Caki2 (cell line): ENCODE measurements around the gene ANKRD33B. TPM values are rescaled to one million over a fixed set of nuclear protein-coding genes. Genes with fewer than 3 reads are reported as not detected.

Source experiments
- DNase-seq: peaks from one replicate; pipeline ENCODE4 v3.0.0-alpha.2; 2015; ENCODE audit warnings: low read depth
- in situ Hi-C: cut with HindIII; loops from 2 replicates; pipeline ENCODE4 v1.10.0; 2016; ENCODE audit warnings: low sequenced_read_pairs, low pct_unique_long_range_greater_than_20kb, mixed read lengths
- total RNA-seq: library from RNA; depleted of rRNA; stranded (reverse); fragments of >200 nt; shearing (Covaris generic); gene quantifications from 2 replicates; pipeline ENCODE4 v1.2.3, GENCODE V29; 2014; ENCODE audit warnings: low replicate concordance

The ANKRD33B gene
- total RNA-seq, 1 experiment from 2014 or later = 9.3 TPM

DNA sequence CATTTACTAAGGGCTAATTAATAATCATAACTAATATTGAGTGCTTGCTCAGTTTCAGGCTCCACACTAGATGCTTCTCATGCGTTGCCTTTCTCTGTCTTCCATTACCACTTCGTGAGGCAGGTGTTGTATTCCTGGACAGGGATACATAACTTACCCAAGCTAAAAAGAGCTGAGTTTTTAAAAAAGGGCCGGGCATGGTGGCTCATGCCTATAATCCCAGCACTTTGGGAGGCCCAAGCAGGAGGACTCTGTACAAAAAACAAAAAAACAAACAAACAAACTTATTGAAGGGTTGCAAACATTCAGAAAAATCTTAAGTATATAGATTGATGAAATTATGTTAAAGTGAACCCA, 12.1 kb upstream of the ANKRD33B start:
- DNase-seq = no peak
- in situ Hi-C loops = no loop called here

DNA sequence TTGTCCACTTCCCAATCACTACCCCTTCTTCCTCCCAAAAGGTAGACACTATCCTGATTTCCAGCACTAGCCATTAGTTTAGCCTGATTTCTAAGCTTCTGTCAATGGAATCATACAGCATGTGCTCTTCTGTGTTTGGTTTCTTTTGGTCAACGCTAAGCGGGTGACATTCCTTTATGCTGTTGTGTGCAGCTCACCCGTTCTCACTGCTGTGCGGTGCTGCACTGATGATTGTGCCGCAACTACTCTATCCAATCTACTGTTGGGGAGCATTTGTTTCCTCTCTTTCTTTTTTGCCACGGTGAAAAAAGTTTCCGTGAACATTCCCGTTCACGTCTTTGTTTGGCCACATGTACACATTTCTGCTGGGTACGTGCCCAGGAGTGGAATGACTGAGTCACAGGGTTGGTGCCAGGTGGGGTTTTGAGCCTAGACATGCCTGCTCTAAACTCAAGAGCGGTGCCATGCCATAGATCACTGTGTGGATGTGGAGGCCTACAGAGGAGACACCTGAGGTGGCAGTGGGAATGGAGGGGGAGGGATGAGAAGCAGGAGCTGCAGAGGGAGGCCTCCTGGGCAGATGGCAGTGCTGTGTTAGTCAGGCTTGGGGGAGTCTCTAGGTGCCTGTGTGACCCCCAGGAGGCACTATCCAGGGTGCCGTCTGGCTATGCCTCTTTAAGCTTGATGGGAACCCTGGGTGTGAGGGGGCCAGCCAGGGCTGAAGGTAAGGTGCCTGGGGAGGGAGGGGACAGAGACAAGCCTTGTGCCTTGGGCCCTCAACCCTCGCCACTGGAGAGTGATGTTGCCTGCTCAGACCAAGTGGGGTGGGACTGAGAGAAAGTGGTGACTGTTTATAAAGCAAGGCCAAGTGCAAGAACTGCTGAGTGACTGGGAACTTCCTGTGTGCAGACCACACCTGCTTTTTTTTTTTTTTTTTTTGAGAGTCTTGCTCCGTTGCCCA, 11.4 kb upstream of the ANKRD33B start:
- peak; percentile 39 for DNase-seq
- in situ Hi-C loops = no loop called here

DNA sequence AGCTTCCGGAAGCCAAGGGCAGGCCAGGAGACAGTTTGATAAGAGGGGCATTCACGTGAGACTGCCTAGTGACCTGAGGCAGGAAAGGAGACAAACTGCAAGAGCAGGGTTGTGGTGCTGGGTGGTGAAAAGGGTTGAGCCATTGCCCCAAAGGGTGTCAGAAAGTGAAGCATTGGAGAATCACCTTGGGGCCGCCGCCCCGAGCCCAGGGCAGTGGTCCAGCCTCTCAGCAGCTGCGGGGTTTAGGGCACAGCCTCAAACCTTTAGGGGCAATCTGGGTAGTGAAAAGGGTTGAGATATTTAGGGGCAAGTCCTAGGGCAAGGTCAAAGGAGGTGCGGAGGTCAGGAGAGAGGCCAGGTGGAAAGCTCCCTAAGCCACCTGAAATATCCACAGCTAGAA, 10.4 kb upstream of the ANKRD33B start:
- no peak for DNase-seq
- in situ Hi-C loops = no loop called here

DNA sequence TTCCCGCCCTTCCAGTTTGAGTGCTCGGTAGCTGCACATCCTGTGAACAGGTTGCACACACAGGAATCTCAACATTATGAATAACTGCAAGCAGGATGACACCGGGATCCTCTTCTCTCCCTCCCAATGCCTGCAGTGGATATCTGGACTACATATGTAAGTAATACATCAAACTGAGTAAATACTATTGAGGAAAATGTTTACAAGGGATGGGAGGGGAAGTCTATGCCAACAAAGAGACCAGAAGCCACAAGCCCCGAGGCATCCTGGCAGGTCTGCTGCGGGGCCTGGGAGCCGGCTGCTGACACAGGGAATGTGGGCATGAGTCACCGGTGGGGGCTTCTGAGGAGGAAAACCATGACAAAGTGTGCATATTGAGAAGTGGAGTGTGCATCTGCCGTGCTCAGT, 8.6 kb upstream of the ANKRD33B start:
- peak; percentile 82 for DNase-seq
- in situ Hi-C loops = no loop called here

DNA sequence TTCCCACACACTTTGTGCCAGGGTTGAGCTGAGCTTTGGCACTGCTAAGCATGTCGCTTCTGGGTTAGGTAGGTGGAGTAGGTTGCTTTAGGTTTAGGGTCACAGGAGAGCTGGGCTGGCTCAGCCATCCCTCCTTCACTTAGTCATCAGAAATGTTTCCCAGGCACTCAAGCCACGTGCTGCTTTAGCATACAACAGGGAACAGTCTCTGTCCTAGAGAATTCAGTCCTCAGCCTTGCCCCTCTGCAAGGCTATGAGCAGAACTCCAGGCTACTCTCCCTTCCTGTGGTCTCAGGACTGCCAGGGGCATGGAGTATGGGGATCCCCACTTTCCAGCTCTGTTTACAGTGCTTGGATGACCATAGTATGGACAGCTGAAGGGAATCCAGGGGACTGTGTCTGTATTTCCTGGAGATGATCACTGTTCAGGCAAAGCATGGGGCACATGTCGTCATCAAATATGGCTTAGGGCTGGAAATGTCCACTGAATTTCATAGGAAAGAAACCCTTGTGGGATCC, 7.5 kb upstream of the ANKRD33B start:
- peak; percentile 78 for DNase-seq

DNA sequence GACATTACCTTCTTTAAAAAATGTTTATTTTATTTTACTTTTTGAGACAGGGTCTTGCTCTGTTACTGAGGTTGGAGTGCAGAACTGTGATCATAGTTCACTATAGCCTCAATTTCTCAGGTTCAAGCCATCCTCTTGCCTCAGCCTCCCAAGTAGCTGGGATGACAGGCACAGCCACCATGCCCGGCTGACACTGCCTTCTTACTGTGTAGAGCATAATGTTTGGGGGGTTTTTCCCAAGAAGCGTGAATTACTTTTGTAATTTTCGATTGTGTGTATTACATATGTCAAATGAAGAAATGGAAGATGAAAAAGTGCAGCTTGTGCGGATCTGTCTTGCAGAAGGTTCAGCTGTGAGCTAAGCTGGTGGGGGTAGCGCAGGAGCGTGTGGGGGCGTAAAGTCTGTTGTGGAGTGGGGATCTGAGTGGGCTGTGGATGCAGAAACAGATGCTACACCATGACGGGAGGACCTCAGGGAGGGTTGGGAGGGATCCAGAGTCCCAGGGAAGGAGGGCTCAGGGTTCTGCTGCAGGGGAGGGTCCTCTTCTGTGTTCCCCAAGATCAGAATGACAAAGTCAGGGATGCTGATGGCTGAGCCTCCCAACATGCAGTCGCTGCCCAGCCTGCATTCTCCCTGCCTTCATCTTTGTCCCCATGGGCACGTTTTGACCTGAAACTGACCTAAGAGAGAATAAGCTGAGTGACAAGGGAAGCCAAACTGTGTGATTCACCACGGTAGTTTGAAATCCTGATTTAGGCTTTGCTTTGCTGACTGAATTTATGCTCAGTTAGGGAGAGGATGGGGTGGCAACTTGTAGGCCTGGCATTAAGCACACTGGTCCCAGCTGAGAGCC, 6.8 kb upstream of the ANKRD33B start:
- no peak for DNase-seq
- in situ Hi-C loops = no loop called here

More for the DNA sequence above, 7.5 kb upstream of the ANKRD33B start:
- in situ Hi-C loops = no loop called here

DNA sequence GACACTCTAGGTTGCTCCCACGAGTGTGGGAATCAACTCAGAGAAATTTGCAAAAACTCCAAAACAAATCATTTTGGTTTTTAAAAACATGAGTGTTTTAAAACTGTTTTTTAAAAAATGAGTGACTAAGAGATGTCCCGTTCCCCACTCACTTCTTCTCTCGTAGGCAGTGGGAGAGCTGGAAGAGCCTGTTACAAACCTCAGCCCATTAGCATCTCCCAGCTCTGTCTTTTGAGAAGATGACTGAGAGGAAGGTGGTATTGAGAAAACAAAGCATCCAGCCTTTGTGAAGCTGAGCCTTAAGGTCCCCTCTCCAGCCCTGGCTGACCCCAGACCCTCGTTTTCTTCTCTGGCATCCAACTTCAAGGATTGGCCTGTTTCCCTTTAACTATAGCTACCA, 4.7 kb upstream of the ANKRD33B start:
- DNase-seq = no peak
- in situ Hi-C loops = no loop called here

DNA sequence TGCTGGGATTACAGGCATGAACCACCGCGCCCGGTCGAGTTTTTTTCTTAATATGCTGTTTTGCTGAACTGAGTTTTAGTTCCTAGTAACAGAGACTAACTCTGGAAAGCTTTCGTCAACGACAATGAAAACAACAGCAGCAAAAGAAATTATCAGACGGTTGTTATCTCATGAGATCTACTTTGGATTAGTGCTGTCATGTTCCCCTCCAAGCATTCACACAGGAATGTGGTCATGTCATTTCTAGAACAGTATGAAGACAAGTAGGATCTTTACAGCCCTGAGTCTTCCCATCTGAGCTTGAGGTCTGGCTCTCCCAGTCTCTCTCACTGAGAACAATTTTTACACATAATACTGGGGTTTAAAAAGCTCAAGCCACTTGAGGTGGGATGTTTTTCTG, 4.0 kb upstream of the ANKRD33B start:
- DNase-seq = no peak
- in situ Hi-C loops = no loop called here

DNA sequence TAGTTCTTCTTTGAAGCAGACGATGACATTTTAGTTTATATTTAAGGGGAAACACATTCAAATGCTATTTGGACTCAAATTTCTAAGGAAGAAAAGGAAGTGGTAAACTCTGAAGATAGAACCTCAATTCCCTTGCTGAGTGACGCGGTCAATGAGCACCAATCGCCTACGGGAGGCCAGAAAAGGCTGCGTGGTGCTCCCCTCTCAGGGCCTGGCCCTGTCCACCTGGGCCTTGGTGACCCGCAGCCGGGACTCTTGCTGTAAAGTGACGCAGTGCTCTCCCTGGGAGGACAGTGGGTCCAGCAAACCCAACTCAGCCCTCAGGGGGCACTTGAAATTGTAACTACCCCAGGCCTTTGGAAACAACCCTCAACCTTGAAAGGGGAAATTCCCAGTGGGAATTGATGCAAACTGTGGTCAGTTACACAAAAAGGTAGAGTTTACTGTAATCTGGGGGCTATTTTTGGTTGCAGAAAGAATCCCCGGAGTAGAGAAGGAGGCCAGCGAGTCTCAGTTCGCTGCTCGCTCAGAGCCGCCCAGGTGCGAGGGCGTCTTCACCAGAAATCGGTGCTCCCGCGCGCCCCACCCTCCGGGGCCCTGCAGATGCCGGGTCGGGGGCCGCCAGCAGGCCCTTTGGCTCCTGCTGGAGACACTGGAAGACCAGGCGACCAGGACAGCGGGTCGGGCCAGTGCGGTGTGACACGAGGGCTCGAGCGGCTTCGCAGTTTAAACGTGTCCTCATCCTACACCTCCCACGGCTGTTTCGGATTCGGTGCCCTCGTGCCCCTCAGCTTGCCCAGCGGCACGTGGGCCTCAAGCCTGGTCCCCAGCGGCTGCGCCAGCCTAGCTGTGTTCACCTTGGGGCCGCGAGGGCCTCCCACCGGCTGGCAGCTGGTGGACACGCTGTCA, 1.4 kb upstream of the ANKRD33B start:
- DNase-seq = no peak
- in situ Hi-C loops = no loop called here

DNA sequence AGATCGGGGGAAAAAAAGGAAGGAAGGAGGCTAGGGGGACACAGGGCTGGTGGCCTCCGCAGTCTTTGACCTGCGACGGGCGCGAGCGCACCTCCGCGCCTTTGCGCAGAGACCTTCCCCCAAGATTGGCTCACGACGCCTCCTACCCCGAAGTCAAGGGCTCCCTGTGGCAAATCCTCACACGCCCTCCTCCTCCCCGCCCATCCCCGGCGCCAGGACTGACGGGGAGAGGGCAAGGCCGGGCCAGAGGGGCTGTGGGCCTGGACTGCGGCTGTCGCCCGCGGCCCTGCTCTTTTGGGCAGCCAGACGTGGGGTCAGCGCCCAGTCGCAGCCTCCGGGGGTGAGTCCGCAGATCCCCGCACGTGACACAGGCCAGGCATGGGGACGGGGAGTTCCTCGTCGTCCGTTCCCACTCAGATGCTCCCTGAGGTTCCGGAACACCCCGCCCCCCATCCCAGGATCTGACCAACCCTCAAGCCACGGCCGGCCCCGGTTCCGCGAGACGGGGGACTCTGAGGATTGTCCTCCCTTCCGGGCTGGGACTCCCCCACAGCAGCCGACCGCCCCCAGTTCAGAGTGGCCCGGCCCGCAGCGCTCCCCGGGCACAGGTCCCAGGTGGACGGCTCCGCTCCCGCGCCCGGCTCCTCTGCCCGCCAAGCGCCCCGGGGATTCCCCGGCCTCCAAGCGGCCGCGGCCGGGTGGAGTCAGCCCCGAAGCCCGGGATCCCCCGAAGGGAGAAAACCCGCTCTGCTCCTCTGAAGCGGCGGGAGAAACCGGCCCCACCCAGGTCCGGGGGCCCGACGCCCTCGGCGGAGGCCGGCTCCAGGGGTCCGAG, 543 bp upstream of the ANKRD33B start:
- no peak for DNase-seq
- in situ Hi-C loops = no loop called here

DNA sequence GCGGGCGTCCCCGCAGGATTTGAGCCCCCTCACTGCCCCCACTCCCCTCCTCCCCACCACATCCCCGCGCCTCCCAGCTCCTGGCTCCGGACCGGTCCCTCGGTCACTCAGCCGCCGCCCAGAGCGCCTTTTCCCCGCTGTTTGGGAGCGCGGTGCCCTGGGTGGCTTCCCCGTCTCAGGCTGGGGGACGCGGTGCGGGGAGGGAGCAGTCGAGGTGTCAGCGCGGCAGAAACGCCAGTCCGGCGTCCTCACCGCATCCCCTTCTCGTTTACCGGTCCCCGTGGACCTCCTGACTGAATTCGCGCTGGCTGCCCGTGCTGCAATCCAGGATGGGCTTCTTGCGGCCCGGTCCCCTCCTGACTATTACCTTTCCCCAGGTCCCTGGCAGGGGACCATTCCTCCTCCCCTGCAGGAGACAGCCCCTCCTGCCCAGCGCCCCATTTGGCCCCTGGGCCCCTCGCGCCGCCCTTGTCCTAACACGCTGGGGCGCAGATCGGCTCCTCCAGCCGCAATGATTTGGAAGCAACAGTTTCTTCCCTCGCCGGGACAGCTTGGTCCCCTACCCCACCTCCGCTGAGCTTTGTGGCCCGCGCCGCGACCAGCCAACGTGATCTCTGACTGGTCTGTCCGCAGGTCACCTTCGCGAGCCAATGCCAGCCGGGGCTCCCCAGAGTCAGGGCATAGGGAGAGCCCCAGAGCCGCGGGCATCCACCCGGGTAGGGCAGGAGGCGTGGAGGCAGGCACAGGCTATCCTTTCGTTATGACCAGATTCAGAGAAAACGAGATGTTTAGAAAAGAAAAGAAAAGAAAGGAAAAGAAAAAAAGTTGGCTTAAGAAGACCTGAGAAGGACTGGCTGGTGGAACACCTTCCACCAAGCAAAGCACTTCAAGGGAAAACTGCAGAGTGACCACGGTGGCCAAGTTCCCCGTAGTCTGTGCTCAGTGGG, 1.2 kb downstream of the ANKRD33B start:
- DNase-seq = peak; percentile 35

DNA sequence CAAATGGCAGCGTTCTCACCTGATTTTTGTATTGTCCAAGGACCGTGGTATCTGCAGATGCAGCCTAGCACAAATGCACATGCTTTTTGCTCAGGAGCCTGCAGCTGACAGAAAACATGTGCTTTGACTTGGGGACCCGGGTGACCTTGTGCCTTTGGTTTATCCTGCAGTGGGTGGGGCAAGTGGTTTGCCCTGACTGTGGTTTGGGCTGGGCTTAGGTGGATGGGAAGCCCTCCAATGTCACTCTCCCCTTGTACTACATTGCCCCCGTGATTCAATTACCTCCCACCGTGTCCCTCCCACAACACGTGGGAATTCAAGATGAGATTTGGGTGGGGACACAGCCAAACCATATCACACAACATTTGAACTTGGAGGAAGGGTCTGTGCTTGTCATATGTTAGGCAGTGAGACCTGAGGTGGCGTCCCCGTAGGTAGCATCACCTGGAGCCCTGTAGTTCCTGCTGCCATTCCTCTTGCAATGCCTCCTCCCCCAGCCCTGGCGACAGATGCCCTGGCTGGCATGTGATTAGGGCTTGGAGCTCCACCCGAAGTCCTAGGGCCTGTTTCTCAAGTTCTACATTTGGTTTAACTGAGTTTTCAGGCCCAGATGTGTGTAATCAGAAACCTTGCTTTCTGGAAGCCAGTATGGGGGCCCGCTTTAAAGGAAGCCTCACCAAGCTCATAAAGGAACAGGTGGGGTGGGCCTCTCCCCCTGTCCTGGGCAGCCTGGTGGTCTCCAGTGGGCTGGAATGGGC, 2.1 kb downstream of the ANKRD33B start:
- DNase-seq = peak; percentile 28
- in situ Hi-C loops = no loop called here

More for the DNA sequence above, 1.2 kb downstream of the ANKRD33B start:
- in situ Hi-C loops = no loop called here

DNA sequence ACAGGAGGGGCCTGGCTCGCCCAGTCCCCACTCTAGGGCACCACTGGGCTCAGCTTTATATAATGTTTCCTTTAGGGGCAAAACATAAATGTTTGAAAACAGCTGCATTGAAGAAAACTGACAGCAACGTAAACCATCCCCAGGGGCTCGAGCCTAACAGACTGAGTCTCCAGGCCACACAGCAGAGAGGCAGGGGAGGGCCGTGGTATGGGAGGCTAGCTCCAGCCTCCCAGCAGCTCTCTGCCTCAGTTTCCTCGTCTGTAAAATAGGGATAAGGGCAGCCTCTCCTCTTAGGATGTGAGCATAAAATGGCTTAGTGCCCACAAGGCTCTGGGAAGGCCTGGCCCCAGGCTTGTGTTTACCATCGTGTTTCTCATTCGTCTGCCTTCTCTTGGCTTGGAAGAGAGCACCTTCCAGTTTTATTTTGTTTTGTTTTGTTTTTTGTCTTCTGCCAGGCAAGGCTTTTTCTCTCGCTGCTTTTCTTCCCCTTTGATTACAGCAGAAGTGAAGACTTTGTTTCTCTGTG, 2.7 kb downstream of the ANKRD33B start:
- in situ Hi-C loops = no loop called here
- no peak for DNase-seq

DNA sequence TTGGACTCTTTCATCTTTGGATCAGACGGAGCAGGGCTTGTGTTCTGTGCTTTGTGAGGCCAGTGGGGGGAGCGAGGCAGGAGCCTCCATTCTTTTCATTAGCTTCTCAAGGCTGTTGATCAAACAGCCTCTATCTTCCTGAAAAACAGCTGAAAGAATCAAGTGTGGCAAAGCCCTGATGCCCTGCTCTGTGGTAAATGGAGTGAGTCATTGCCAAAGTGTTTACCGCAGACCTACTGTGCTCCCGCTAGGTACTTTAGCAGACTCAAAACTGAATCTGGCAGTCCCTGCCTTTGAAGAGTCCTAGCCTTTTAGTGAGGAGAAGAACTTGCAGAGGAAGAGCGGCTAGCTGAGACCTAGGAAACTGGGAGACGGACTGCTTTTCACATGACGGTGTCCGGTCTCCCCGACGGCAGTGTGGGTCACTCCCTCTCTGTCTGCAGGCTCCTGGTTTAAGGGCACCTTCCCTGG, 3.3 kb downstream of the ANKRD33B start:
- DNase-seq = no peak

DNA sequence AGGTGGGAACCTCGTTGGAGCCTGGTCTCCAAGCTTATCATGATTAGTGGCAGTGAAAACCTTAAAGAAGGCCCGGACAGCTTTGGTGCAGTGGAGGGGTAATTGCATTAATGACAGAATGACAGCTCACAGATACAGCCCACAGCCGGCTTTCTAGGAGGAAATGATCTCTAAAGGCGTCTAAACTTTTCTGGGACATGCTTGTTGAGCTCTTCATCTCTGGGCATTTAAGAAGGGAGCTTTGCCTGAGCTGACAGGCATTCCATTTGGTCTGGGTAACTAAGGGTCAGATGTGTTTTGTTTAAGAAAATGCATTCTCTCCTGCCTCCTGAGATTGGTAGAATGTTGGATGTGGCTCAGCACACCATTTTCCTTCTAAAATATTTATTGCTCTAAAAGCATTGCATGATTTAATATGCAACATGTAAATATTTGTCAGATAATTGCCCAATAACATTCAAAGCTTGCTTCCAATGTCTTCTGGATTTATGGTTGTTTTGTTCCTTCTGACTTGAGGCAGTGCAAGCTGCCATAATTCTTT, 4.0 kb downstream of the ANKRD33B start:
- no peak for DNase-seq
- in situ Hi-C loops = no loop called here

More for the DNA sequence above, 3.3 kb downstream of the ANKRD33B start:
- in situ Hi-C loops = no loop called here
